Measurements from ENCODE around the gene TMEM184A. TPM values are rescaled to one million over a fixed set of nuclear protein-coding genes. Genes with fewer than 3 reads are reported as not detected.

TMEM184A gene
- total RNA-seq, 2 donors from 2014 or later: 0.28 TPM; not detected in 1

DNA sequence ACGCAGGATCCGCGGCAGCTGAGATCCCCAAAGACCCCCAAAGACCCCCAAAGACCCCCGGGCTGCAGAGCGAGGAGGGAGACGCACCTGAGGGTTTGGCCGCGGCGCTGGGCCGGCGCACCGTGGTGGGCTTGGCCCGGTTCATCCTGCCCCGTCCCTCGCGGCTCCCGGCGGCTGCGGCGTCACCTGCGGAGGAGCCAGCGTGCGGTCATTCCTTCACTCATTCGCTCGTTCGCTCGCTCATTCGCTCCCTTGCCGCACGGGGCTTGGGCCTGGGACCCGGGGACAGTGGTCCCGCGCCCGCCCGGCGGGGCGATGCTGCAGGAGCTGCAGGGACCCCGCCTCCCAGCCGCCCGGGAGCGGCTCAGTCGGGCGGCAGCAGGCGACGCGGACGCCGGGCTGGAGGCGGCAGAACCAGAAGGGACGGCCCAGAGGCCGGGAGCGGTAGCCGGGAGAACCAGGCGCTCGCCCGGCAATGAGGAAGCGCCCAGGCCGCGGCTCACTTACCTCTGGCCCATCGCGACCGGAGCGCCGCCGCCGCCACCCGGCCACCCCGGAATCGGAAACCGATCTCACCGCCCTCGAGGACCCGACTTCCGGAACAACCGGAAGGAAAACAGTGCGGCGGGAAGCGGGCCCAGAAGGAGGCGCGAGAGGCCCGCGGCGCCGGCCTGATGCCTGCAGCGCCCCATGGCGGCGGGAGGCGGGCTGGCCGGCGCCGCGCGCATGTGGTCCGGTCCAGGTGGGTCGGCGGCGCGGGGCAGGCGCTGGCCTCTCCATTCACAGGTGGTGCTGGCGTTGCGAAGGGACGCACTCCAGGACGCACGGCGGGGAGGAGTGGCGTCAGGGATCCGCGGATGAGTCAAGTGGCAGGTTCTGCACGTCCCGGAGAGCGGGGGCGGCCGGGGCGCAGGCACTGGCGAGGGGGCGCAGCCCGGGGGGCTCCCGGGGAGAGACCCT, 51.9 kb downstream of the TMEM184A start, which contains the start of gene INTS1:
Gene INTS1 (minus strand): TSS at position 574 of the 960 bp plus-strand sequence. CDS start 429 bp downstream, at position 145.
- peak within 1 kb of the TSS; percentile 77 to 78 for H3K27ac ChIP-seq
- TF ChIP-seq, protein P1, sequence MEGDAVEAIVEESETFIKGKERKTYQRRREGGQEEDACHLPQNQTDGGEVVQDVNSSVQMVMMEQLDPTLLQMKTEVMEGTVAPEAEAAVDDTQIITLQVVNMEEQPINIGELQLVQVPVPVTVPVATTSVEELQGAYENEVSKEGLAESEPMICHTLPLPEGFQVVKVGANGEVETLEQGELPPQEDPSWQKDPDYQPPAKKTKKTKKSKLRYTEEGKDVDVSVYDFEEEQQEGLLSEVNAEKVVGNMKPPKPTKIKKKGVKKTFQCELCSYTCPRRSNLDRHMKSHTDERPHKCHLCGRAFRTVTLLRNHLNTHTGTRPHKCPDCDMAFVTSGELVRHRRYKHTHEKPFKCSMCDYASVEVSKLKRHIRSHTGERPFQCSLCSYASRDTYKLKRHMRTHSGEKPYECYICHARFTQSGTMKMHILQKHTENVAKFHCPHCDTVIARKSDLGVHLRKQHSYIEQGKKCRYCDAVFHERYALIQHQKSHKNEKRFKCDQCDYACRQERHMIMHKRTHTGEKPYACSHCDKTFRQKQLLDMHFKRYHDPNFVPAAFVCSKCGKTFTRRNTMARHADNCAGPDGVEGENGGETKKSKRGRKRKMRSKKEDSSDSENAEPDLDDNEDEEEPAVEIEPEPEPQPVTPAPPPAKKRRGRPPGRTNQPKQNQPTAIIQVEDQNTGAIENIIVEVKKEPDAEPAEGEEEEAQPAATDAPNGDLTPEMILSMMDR (IDR thresholded peaks at IDR 0.05): peak; percentile 94 to 98

DNA sequence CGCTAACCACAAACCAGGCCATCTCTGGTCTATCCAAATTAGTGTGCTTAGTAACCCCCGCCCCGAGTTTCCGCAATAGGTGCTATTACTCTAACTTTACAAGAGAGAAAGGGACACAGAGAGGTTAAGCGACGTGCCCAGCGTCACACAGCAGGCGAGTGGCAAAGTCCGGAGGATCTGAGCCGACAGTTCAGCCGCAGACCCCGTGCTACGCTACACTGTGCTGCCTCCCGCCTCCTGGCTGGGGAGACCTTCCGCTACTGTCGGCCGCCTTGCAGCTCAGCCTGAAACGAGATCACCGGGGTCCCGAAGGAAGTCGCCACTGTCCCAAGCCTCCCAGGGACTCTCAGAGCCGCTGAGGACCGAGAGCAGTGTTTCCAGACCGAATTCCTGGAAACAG, 52.6 kb downstream of the TMEM184A start:
- peaks cover 32% of the 10 kb centered on the region for H3K36me3 ChIP-seq
- TF ChIP-seq, protein P1 (IDR thresholded peaks at IDR 0.05): no peak
- no peak for DNase-seq (ENCODE audit: low spot score)
- no peaks in the 10 kb centered on the region for H3K9me3 ChIP-seq
- no peaks in the 10 kb centered on the region for H3K27me3 ChIP-seq
- peak overlapping the region in 1 of 2 donors; percentile 78 for H3K27ac ChIP-seq
- peaks cover 0 to 27% of the 10 kb centered on the region in 2 donors for H3K4me1 ChIP-seq
- H3K4me3 ChIP-seq: peak overlapping the region; percentile 99 to 100

More for the DNA sequence above, 51.9 kb downstream of the TMEM184A start, which contains the start of gene INTS1:
- Histone ChIP-seq H3K36me3 (peaks cover 25% of the 10 kb centered on the region), H3K4me3 (peak within 1 kb of the TSS; percentile 99 to 100), H3K4me1 (peaks cover 0 to 27% of the 10 kb centered on the region in 2 donors), H3K9me3 (no peaks in the 10 kb centered on the region), H3K27me3 (no peaks in the 10 kb centered on the region)
- DNase-seq (ENCODE audit: low spot score): peak; percentile 89

DNA sequence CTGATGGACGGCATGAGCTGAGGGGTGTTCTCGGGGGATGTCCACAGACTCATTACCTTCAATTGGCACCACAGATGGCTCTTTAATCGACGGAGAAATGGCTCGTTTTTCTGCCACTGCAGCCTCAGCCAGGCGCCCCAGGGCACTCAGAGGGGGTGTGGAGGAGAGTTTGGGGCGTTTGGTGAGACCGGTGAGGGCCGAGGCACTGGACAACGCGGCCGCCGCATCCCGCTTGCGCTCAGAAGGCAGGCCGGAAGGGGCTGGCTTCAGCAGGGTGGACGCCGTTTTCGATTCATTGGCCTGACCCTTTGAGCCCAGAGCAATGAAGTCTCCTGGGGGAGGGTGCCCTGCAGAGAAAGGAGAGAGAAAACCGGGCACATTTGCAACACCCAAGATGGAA, 53.2 kb downstream of the TMEM184A start:
- TF ChIP-seq, protein P1 (IDR thresholded peaks at IDR 0.05): no peak
- Histone ChIP-seq H3K27ac (no peak overlapping the region), H3K27me3 (no peaks in the 10 kb centered on the region), H3K4me1 (peaks cover 0 to 27% of the 10 kb centered on the region in 2 donors), H3K4me3 (peak overlapping the region in 1 of 2 donors; percentile 100), H3K9me3 (no peaks in the 10 kb centered on the region), H3K36me3 (peaks cover 38% of the 10 kb centered on the region)
- DNase-seq (ENCODE audit: low spot score): no peak

DNA sequence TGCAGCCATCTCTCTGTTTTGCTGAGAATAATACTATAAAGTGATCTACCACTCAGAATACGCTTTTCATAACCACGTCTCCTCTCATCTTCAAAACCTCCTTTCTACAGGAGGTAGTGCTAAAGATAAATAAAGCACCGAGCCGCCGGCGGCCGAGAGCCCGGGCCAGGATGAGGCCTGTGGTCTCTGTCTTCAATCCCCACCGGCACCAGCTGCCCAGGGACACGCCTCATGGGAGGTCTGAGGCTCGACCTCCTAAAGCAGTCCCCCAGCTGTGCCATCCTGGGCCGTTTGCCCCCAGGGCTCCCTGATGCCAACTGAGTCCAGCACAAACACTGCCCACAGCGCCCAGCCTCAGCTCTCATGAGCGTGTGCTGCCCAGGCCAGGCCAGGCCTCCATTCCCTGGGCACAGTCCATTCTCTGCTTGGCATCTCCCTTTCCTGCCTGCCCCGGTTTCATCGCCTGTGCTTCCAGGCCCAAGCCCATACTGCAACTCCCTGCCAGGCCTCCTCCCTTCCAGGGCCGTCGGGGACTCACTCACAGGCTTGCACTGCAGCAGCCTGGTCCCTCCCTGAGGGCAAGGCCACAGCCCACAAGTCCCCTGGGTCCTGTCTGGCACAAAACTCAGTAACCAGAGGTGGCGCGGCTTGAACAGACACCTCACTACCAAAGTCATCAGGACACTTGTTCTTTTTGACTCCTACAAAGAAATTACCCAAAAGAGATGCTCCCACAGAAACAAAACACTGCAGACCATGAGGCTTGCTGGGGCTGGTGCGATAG, 54.3 kb downstream of the TMEM184A start:
- Histone ChIP-seq H3K27ac (no peak overlapping the region), H3K27me3 (no peaks in the 10 kb centered on the region), H3K4me3 (no peak overlapping the region), H3K36me3 (peaks cover 49% of the 10 kb centered on the region), H3K9me3 (no peaks in the 10 kb centered on the region), H3K4me1 (peaks cover 0 to 23% of the 10 kb centered on the region in 2 donors)
- TF ChIP-seq, protein P1 (IDR thresholded peaks at IDR 0.05): no peak
- DNase-seq (ENCODE audit: low spot score): no peak

DNA sequence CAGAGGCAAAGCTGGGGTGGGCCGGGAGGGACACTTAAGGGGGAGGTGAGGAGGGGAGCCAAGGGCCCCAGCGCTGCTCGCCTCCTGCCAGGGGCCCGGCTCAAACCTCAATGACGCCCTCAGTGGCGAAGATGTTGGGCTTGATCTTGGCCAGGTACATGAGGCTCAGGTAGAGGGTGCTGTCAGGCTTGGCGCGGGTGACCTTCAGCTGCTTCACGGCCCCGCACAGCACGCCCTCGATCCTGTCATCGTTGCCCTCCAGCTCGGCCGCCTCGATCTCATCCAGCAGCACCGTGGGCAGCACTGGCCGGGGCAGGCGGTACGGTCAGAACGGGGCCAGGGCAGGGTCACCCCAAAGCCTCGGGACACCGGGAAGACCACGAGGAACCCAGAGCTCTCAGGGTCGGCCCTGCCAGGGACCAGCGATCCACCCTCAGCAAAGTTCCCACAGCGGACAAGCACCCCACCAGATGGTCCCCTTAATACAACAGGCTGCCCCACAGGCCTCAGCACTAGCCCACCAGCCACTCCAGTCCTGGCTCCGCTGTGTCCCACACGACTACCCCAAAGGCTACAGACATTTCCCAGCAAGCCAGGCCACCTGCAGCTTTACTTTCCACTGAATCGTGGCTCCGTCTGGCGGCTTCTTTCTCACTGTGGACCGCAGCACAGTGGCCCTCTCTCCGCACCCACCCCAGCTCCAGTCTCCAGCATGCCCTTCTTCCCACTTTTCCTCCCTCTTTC, 55.8 kb downstream of the TMEM184A start:
- no peaks in the 10 kb centered on the region for H3K27me3 ChIP-seq

More for the DNA sequence above, 55.8 kb downstream of the TMEM184A start:
- TF ChIP-seq, protein P1 (IDR thresholded peaks at IDR 0.05): no peak
- Histone ChIP-seq H3K4me3 (no peak overlapping the region), H3K4me1 (peaks cover 0 to 21% of the 10 kb centered on the region in 2 donors), H3K27ac (no peak overlapping the region), H3K36me3 (peaks cover 62% of the 10 kb centered on the region), H3K9me3 (no peaks in the 10 kb centered on the region)
- DNase-seq (ENCODE audit: low spot score): no peak
